Endothelial cell (in vitro differentiated cells): ENCODE results near the gene SLC12A2. TPM values are rescaled to one million over a fixed set of nuclear protein-coding genes. Genes with fewer than 3 reads are reported as not detected.

Experiments
- DNase-seq: peaks from one replicate; pipeline ENCODE4 v3.0.0; 2021; ENCODE audit warnings: low spot score
- H3K27ac Mint-ChIP-seq: one replicate; pipeline ENCODE4 v1.8.0; 2021; ENCODE audit warnings: mixed read lengths, inconsistent platforms; ENCODE audit not compliant: unreplicated experiment
- H3K27me3 Mint-ChIP-seq: one replicate; pipeline ENCODE4 v1.8.0; 2021; ENCODE audit warnings: mild to moderate bottlenecking, moderate library complexity, mixed read lengths, inconsistent platforms; ENCODE audit not compliant: unreplicated experiment
- H3K36me3 Mint-ChIP-seq: one replicate; pipeline ENCODE4 v1.8.0; 2021; ENCODE audit warnings: mild to moderate bottlenecking, low read depth, mixed read lengths, inconsistent platforms; ENCODE audit not compliant: unreplicated experiment
- H3K4me1 Mint-ChIP-seq: one replicate; pipeline ENCODE4 v1.8.0; 2021; ENCODE audit warnings: mild to moderate bottlenecking, mixed read lengths, inconsistent platforms; ENCODE audit not compliant: unreplicated experiment
- H3K4me3 Mint-ChIP-seq: one replicate; pipeline ENCODE4 v1.8.0; 2021; ENCODE audit warnings: mild to moderate bottlenecking, mixed read lengths, inconsistent platforms; ENCODE audit not compliant: unreplicated experiment
- H3K9me3 Mint-ChIP-seq: one replicate; pipeline ENCODE4 v1.8.0; 2021; ENCODE audit warnings: mixed read lengths, inconsistent platforms; ENCODE audit not compliant: unreplicated experiment
- total RNA-seq: library from RNA; stranded (reverse); fragmentation: NEBNext Ultra II Directional; extraction: Animal tissue kit (Norgen Biotek cat#: 25700); gene quantifications from one replicate; pipeline ENCODE4 v1.2.1, GENCODE V29; 2021; ENCODE audit not compliant: unreplicated experiment
- TF ChIP-seq, protein P1 (sequence below): fragments of 200-600 bp; sonication (generic); IDR thresholded peaks from one replicate; pipeline ENCODE4 v1.5.0; 2021; ENCODE audit warnings: antibody characterized with exemption; ENCODE audit not compliant: unreplicated experiment

SLC12A2 gene
- total RNA-seq, 1 donor from 2014 or later = 45.7 TPM

DNA sequence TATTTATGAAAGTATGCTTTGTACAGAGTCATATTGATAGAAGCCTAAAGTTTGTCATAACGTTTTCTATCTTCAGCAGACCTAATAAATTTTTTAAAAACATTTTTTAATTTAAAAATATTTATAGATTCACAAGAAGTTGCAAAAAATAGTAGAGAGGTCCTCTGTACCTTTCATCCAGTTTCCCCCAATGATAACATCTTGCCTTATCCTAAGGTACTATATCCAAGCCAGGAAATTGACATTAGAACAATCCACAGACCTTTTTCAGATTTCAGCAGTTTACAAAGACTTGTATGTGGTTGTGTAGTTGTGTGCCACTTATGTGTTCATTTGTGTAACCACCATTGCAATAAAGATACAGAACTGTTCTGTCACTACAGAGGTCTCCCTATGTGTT is 88.5 kb downstream of the SLC12A2 start:
- TF ChIP-seq, protein P1, sequence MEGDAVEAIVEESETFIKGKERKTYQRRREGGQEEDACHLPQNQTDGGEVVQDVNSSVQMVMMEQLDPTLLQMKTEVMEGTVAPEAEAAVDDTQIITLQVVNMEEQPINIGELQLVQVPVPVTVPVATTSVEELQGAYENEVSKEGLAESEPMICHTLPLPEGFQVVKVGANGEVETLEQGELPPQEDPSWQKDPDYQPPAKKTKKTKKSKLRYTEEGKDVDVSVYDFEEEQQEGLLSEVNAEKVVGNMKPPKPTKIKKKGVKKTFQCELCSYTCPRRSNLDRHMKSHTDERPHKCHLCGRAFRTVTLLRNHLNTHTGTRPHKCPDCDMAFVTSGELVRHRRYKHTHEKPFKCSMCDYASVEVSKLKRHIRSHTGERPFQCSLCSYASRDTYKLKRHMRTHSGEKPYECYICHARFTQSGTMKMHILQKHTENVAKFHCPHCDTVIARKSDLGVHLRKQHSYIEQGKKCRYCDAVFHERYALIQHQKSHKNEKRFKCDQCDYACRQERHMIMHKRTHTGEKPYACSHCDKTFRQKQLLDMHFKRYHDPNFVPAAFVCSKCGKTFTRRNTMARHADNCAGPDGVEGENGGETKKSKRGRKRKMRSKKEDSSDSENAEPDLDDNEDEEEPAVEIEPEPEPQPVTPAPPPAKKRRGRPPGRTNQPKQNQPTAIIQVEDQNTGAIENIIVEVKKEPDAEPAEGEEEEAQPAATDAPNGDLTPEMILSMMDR = no peak
- H3K27ac Mint-ChIP-seq = no peak overlapping the region
- H3K27me3 Mint-ChIP-seq = no peaks in the 10 kb centered on the region
- no peak overlapping the region for H3K4me3 Mint-ChIP-seq
- no peaks in the 10 kb centered on the region for H3K4me1 Mint-ChIP-seq
- no peaks in the 10 kb centered on the region for H3K9me3 Mint-ChIP-seq
- peaks cover 7% of the 10 kb centered on the region for H3K36me3 Mint-ChIP-seq
- no peak for DNase-seq

DNA sequence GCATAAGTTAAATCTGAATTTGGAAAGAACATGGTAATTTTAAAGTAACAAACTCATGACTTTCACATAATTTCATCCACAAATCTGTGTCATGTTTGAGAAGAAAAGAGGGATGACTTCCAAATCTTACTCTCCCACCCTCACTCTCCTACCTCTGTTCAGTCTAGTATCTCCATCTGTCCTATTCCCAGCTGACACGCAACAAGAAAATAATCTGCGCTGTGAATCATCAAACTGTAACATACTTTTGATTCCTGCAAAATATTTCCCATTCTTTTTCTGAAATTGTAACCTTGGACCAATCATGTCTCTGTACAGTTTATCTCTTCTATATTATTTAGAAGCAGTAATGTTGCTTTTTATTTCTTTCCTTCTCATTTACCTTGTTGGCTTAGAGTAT is 91.4 kb downstream of the SLC12A2 start:
- Mint-ChIP-seq H3K27me3 (no peaks in the 10 kb centered on the region), H3K36me3 (peaks cover 12% of the 10 kb centered on the region), H3K4me3 (no peak overlapping the region), H3K9me3 (no peaks in the 10 kb centered on the region), H3K4me1 (no peaks in the 10 kb centered on the region), H3K27ac (no peak overlapping the region)
- no peak for DNase-seq
- TF ChIP-seq, protein P1 = no peak

DNA sequence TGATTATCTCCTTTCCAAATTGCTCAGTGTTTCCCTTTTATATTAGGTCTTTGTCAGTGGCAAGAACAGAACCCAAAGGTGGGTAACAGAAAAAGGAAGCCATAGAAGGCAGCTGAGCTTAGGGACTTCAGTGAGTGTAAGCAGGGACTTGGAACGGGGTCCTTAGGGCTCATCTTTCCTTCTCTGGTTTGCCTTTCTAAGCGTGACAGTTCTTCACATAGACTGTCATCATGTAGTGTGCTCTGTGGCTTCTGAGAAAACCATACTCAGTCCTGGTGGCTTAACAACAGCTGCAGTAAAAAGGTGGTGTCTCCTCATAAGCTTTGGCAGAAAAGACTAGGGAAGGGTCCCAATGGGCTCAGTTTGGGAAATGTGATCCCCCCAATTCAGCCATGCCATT is 108.8 kb downstream of the SLC12A2 start:
- no peak overlapping the region for H3K27ac Mint-ChIP-seq
- TF ChIP-seq, protein P1 = no peak
- H3K9me3 Mint-ChIP-seq = no peaks in the 10 kb centered on the region
- peaks cover 2% of the 10 kb centered on the region for H3K27me3 Mint-ChIP-seq
- no peak for DNase-seq
- H3K36me3 Mint-ChIP-seq = peaks cover 3% of the 10 kb centered on the region
- no peak overlapping the region for H3K4me3 Mint-ChIP-seq
- H3K4me1 Mint-ChIP-seq = peaks cover 5% of the 10 kb centered on the region

DNA sequence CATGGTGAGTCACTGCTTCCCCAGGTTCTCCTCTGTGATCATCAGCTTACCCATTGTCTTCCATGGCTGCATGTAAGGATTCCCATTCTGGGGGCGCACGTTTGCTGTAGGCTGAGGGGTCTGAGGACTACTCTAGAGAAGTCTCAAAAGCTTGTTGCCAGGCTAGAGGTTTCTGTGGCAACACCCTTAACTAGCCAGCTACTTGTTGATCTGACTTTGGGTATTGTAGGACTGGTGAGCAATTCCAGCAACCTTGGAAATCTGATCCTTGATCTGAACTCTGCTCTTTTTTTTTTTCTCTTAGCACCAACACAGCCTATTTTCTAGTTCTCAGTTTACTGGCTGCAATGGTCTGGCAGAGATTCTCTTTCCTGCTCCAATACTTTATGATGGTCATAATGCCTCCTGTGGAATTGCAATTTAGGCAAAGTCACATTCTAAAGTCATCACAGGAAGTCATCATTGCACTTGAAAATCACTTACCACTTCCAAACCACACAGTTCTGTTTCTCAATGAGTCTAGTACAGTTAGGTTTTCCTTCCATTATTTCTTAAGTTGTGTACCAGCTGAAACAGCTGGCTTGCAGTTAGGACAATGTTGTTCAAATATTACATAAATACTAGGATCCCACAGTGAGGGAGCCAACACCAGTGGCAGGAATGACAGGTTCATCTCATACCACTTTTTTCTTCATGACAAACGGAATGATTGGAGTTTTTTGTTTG is 110.3 kb downstream of the SLC12A2 start:
- DNase-seq = no peak
- H3K4me3 Mint-ChIP-seq = no peak overlapping the region

DNA sequence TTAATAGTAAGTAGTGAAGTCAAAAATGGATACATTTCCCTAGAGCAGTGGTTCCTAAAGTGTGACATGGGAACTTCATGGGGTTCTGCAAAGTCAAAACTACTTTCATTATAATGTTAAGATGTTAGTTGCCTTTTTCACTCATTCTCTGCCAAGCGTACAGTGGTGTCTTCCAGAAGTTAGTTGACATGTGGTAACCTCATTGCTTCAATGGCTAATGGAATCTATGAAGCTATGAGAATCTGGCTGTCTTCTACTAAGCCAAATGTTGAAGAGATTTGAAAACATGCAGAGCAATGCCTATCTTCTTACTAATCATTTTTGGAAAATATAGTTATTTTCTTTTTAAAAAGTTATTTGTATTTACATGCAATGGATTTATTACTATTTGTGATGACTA is 111.8 kb downstream of the SLC12A2 start:
- H3K36me3 Mint-ChIP-seq = peaks cover 4% of the 10 kb centered on the region
- DNase-seq = no peak
- no peak overlapping the region for H3K27ac Mint-ChIP-seq
- TF ChIP-seq, protein P1 = no peak
- no peaks in the 10 kb centered on the region for H3K9me3 Mint-ChIP-seq
- H3K4me1 Mint-ChIP-seq = peaks cover 3% of the 10 kb centered on the region
- no peak overlapping the region for H3K4me3 Mint-ChIP-seq
- H3K27me3 Mint-ChIP-seq = peaks cover 2% of the 10 kb centered on the region

More for the DNA sequence above, 110.3 kb downstream of the SLC12A2 start:
- Mint-ChIP-seq H3K27me3 (peaks cover 2% of the 10 kb centered on the region), H3K27ac (no peak overlapping the region), H3K36me3 (peaks cover 4% of the 10 kb centered on the region), H3K4me1 (peaks cover 6% of the 10 kb centered on the region), H3K9me3 (no peaks in the 10 kb centered on the region)
- TF ChIP-seq, protein P1 = no peak
